K562 (cell line): ENCODE results near the gene SAP30BP.

Experiments used
- BRCA1 ChIP-seq, 2 experiments: fragments of 450-650 bp in 1 of 2; sonication (generic) in 1 of 2; formaldehyde crosslinking in 1 of 2; IDR thresholded peaks; 2 replicates each; pipeline versions ENCODE4 v1.5.0 to v1.6.1; 2017 to 2020; ENCODE audit warnings: mild to moderate bottlenecking in 1 of 2, missing genetic modification reagents in 1 of 2
- CTCF ChIP-seq, 3 experiments: IDR thresholded peaks in 2 of 3; conservative IDR thresholded peaks in 1 of 3; 2 replicates each; pipeline ENCODE4 v1.5.1; 2011 to 2012; ENCODE audit warnings: low read length in 3 of 3, mild to moderate bottlenecking in 3 of 3, control low read depth in 2 of 3, improper control_type of control experiment in 1 of 3, inconsistent platforms in 1 of 3, low read depth in 1 of 3, mixed read lengths in 1 of 3, moderate library complexity in 1 of 3; ENCODE audit not compliant: insufficient read depth in 2 of 3
- E2F1 ChIP-seq: sonication (generic); formaldehyde crosslinking; IDR thresholded peaks from 2 replicates; pipeline ENCODE4 v1.8.1; 2023; ENCODE audit warnings: mild to moderate bottlenecking, missing genetic modification reagents, moderate library complexity
- EZH2 ChIP-seq: IDR thresholded peaks from 2 replicates; pipeline ENCODE4 v1.6.1; 2012; ENCODE audit warnings: low read depth, mild to moderate bottlenecking, inconsistent platforms, low read length, borderline replicate concordance
- HBP1 ChIP-seq: fragments of 450-650 bp; formaldehyde crosslinking; IDR thresholded peaks from 2 replicates; pipeline ENCODE4 v1.4.0; 2022; ENCODE audit warnings: missing genetic modification characterization
- IRF2 ChIP-seq: sonication (generic); formaldehyde crosslinking; IDR thresholded peaks from 2 replicates; pipeline ENCODE4 v1.8.1; 2022; ENCODE audit warnings: mild to moderate bottlenecking, missing genetic modification reagents
- MLLT1 ChIP-seq, 2 experiments: fragments of 450-650 bp; IDR thresholded peaks; 2 replicates each; pipeline ENCODE4 v1.6.1; 2016
- RERE ChIP-seq: sonication (generic); formaldehyde crosslinking; IDR thresholded peaks from 2 replicates; pipeline ENCODE4 v1.8.0; 2023; ENCODE audit warnings: missing genetic modification reagents, mild to moderate bottlenecking, borderline replicate concordance
- RFX5 ChIP-seq: IDR thresholded peaks from 2 replicates; pipeline ENCODE4 v1.6.1; 2011; ENCODE audit warnings: low read depth, mild to moderate bottlenecking, improper control_type of control experiment, low read length
- SMAD1 ChIP-seq: fragments of 150-350 bp; IDR thresholded peaks from 2 replicates; pipeline ENCODE4 v1.6.1; 2014; ENCODE audit warnings: low read length, low read depth; ENCODE audit not compliant: partially characterized antibody
- ZBTB43 ChIP-seq: sonication (generic); formaldehyde crosslinking; IDR thresholded peaks from 2 replicates; pipeline ENCODE4 v1.8.0; 2023; ENCODE audit warnings: mild to moderate bottlenecking, missing genetic modification reagents
- ZNF174 ChIP-seq: fragments of 250-450 bp; sonication (Bioruptor Pico); IDR thresholded peaks from 2 replicates; pipeline ENCODE4 v1.4.0; 2020; ENCODE audit warnings: mild to moderate bottlenecking
- ZNF766 ChIP-seq: fragments of 200-800 bp; sonication (Bioruptor generic); conservative IDR thresholded peaks from 2 replicates; pipeline ENCODE4 v1.6.1; 2016; ENCODE audit warnings: missing genetic modification characterization, missing compliant biosample characterization

GRCh38 chr17:75621489-75621888 is 45.6 kb upstream of the SAP30BP start:
- TF ChIP-seq ZNF766 (CRISPR knock-in tag) (no peak), RFX5 (no peak), BRCA1 (IDR thresholded peaks at IDR 0.05) (no peak), BRCA1 (CRISPR knock-in tag; IDR thresholded peaks at IDR 0.05) (no peak), EZH2 (no peak), RERE (no peak), MLLT1 (IDR thresholded peaks at IDR 0.05) (no peak), SMAD1 (no peak), E2F1 (no peak), IRF2 (CRISPR knock-in tag) (no peak), CTCF (IDR thresholded peaks at IDR 0.05 in 2 of 3, conservative IDR thresholded peaks at IDR 0.05 in 1 of 3; ENCODE audit: insufficient read depth in 2 of 3, low read depth in 1 of 3, low read length in 3 of 3) (no peak), HBP1 (CRISPR knock-in tag) (no peak), ZNF174 (CRISPR knock-in tag) (no peak), ZBTB43 (CRISPR knock-in tag) (no peak)
